GM20431 (cell line): ENCODE data around the gene GNE.
"Not testable (repeated sequence)": the region's sequence is repeated elsewhere in the genome, so short reads cannot be mapped to it uniquely, and the experiment has no call there.

ENCODE experiments used
- in situ Hi-C: fragments of 300-500 bp; cut with MseI, MboI; formaldehyde crosslinking; loops from one replicate; pipeline ENCODE4 v1.15.0; 2020; ENCODE audit warnings: low sequenced_read_pairs; ENCODE audit not compliant: unreplicated experiment

Gene GNE

GRCh38 chr9:36211510-36211909 is 46.7 kb downstream of the GNE start:
- in situ Hi-C loops = no loop called here

GRCh38 chr9:36210722-36211121 is 47.5 kb downstream of the GNE start:
- in situ Hi-C loops = no loop called here

GRCh38 chr9:36208521-36209253 is 49.6 kb downstream of the GNE start:
- in situ Hi-C loops = no loop called here

- in situ Hi-C loops = no loop called here
These were observed 50.7 kb downstream of the GNE start for GRCh38 chr9:36207546-36208012.

DNA sequence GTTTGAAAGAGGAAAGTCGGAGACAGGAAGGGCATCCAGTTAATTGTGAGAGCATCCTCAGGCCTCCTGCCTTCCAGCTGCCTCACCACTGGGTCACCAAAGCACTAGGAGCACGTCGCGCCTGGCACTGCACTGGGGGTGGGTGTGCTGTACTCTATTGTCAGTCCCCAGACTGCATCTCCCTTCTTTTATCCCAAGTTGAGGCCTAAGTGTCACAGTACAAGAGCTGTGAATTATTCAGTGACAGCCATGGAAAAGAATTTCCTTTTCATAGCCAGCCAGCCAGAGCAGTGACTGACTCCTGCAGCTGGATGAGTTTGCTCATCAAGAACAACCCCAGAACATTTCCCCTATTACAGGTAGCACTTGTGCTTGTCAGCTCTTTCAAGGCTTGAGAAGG is 51.2 kb downstream of the GNE start:
- in situ Hi-C loops = no loop called here

DNA sequence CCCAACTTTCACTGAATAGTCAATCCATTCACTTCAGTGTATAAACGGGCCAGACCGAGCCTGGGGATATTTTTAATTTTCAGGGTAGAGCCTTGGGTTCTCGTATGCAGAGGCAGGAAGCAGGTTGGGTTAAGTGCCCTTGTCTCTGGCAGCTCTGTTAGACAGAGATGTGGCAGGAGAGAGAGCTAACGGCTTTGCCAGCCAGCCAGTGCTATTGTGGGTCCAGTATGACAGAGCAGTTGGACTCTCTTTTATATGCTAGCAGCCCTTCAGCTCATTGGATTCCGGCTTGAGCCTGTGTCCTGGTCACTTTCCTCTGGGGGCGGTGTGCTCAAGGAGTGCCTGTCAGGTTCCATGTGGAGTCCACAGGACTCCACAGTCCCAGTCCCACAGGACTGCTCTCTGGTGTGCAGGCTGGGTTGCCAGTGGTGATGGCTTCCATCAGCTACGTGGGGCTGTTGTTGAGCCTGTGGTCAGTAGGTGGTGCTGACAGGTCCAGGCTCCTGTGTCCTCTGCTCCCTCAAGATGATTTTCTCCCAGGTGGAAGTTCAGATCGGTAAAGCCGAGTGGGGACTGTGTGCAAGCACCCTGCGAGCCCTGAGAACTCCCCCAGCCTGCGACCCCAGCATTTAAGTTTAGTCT is 53.2 kb downstream of the GNE start:
- in situ Hi-C loops = no loop called here

GRCh38 chr9:36194326-36195000 is 63.8 kb downstream of the GNE start:
- in situ Hi-C loops = no loop called here

DNA sequence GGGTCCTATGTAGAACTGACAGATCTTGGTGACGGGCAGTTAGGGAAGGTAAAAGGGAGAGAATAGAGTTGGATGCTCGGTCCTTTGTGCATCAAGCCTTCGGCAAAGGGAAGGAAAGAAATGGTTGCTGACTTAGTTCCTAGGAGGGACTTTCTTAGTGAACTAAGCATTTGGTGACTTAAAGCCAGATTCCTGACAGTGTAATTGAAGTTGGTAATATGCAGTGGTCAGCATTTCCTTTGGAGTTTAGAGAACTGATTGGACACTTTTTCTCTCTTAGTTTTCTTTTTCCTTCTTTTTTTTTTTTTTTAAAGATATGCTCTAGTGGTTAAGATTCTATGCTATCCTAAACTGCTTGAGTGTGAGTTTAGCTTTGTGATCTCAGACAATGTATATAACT is 65.2 kb downstream of the GNE start:
- in situ Hi-C loops = no loop called here

DNA sequence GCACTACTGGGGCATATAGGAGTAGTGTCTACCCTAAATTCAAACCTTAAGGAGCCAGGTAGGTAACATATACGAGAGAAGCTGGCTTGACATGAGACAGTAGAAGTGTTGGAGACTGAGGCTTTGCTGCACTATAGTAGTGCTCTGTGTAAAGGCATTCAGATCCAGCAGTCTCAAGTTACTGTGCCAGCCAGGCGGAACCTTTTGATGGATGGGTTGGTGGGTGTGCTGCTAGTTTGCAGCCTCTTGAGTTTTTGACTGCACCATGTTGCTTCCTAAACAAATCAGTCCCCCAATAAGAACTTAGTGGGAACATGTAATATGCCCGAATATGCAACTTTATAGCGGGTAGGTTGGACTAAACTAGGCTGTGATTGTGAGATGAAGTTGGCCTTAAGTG is 66.1 kb downstream of the GNE start:
- in situ Hi-C loops = no loop called here

- in situ Hi-C loops = no loop called here
These were observed 66.6 kb downstream of the GNE start for GRCh38 chr9:36191686-36192085.

DNA sequence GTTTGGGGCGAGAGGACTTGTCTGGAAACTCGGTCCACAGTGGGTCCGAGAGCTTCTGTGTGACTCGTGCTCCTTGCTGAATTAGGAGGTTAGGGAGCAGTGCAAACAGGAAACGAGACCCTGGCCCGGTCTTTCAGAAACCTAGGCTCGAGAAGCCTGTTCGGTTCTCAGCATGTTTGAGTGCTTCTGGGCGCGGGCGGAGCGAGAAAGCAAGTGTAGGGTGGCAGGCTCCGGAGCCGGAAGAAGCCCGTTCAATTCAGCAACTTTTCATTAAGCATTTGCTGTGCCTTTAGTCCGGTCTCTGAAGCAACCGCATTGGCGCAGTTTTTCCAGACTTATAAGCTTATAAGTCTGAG is 67.0 kb downstream of the GNE start:
- in situ Hi-C loops = no loop called here

DNA sequence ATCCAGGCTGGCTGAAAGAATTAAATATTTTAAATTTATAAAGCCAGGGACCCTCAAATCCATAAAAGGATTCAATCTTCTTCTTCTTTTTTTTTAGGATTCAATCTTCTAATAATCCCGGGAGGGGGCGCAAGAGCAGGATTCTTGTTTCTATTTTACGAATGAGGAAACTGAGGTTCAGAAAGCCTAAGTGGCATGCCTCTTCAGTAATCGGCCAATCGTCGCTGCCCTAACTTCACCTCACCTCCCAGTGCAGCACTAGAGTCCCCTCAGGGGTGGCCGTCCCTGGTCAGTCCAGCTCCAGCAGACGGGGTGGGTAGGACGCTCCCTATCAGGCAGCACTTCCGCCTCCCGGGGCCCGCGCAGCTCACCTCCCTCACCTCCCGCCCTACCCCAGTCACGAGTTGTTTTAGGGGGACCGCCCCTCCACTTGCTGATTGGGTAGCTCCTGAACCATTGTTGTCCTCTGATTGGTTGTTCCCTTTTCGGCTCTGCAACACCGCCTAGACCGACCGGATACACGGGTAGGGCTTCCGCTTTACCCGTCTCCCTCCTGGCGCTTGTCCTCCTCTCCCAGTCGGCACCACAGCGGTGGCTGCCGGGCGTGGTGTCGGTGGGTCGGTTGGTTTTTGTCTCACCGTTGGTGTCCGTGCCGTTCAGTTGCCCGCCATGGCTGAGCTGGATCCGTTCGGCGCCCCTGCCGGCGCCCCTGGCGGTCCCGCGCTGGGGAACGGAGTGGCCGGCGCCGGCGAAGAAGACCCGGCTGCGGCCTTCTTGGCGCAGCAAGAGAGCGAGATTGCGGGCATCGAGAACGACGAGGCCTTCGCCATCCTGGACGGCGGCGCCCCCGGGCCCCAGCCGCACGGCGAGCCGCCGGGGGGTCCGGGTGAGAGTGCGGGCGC is 67.6 kb downstream of the GNE start, which contains the start of gene CLTA:
Gene CLTA, plus strand, starts transcription at position 534 of the 902 bp plus-strand sequence. Its CDS starts 136 bp downstream, at position 670.
- in situ Hi-C loops = no loop called here

GRCh38 chr9:36189976-36190375 is 68.3 kb downstream of the GNE start:
- in situ Hi-C loops = no loop called here

GRCh38 chr9:36188212-36188611 is 70.0 kb downstream of the GNE start:
- in situ Hi-C loops = no loop called here

DNA sequence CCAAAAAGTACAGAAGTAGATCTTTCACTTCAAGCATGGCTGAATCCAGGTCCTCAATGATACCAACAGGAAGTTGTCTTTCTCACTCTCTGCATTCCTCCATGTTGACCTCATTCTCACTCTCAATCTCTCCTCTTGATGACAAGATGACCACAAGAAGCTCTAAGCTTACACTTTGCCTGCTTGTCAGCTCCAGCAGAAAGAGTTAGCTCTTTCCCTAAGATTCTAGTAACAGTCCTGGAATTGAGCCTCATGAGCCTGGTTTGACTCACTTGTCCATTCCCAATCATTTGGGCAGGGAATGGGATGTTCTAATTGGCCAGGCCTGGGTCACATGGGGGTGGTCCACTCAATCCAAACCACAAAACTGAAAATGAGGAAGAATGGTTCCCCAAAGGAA is 70.8 kb downstream of the GNE start:
- in situ Hi-C loops = no loop called here

DNA sequence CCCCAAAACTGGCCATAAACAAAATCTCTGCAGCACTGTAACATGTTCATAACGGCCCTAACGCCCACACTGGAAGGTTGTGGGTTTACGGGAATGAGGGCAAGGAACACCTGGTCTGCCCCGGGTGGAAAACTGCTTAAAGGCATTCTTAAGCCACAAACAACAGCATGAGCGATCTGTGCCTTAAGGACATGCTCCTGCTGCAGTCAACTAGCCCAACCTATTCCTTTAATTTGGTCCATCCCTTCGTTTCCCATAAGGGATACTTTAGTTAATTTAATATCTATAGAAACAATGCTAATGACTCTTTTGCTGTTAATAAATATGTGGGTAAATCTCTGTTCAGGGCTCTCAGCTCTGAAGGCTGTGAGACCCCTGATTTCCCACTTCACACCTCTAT is 78.0 kb downstream of the GNE start:
- in situ Hi-C loops = not testable (repeated sequence)

GRCh38 chr9:36177571-36177970 is 80.7 kb downstream of the GNE start:
- in situ Hi-C loops = no loop called here

DNA sequence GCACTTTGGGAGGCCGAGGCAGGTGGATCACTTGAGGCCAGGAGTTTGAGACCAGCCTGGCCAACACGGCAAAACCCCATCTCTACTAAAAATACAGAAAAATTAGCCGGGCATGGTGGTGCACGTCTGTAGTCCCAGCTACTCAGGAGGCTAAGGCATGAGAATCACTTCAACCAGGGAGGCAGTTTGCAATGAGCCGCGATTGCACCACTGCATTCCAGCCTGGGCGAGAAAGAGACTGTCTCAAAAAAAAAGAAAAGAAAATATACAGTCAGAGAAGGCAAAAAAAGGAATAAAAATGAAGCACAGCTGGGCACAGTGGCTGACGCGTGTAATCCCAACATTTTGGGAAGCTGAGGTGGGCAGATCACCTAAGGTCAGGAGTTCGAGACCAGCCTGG is 81.8 kb downstream of the GNE start:
- in situ Hi-C loops = not testable (repeated sequence)

- in situ Hi-C loops = not testable (repeated sequence)
These were observed 83.0 kb downstream of the GNE start for GRCh38 chr9:36175209-36175608.

GRCh38 chr9:36174731-36175130 is 83.5 kb downstream of the GNE start:
- in situ Hi-C loops = no loop called here
